Measurements from ENCODE around the gene GDI1.

DNA sequence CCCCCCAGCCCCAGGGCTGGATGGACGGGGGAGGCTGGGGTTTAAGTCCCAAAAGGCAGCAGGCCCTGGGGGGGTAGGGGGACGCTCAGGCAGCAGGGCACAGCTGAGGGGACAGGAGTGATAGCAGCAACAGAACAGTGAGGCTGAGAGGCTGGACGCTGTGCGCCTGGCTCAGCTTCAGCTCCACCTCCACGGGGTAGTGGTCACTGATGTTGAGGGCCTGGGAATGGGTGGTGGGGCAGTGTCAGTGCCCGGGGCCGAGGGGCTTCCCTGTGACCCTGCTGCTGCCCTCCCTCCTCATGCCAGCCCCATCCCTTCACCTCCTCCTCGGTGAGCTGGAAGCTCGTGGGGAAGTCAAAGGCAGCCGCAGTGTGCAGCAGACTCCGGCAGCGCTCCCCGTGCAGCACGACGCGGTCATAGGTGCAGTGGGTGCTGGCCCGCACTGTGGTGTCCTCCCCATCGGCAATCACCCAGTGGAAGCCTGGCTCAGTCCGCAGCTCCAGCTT lies 34.3 kb upstream of the GDI1 start:
- TF ChIP-seq CHD2 (IDR thresholded peaks at IDR 0.05; ENCODE audit: low read length, partially characterized antibody), result no peak
- TF ChIP-seq CTCF (IDR thresholded peaks at IDR 0.05), result no peak
- TF ChIP-seq RNF2 (IDR thresholded peaks at IDR 0.05; ENCODE audit: borderline replicate concordance, low read depth), result no peak
